ENCODE data around the gene SHROOM3.

- TF ChIP-seq CTCF (IDR thresholded peaks at IDR 0.05) (no peak), EZH2 (IDR thresholded peaks at IDR 0.05; ENCODE audit: borderline replicate concordance, insufficient read depth, low read depth, low read length, poor library complexity, severe bottlenecking) (no peak)
Measured at GRCh38 chr4:76494243-76494642, 59.2 kb downstream of the SHROOM3 start.
